Retina (tissue), 1 donor: Measurements from ENCODE around the gene ADORA1.

Experiments used
- DNase-seq: peaks from one replicate; pipeline ENCODE4 v3.0.0-alpha.2; 2016

ADORA1 gene

GRCh38 chr1:203161703-203162102 is 34.2 kb downstream of the ADORA1 start:
- no peak for DNase-seq

GRCh38 chr1:203162403-203162802 is 34.9 kb downstream of the ADORA1 start:
- no peak for DNase-seq

GRCh38 chr1:203163891-203164635 is 36.5 kb downstream of the ADORA1 start:
- no peak for DNase-seq

- no peak for DNase-seq
These were observed 37.7 kb downstream of the ADORA1 start for GRCh38 chr1:203165101-203165799.

GRCh38 chr1:203165800-203166161 is 38.3 kb downstream of the ADORA1 start:
- no peak for DNase-seq

GRCh38 chr1:203166192-203166940 is 38.8 kb downstream of the ADORA1 start:
- DNase-seq, result no peak

GRCh38 chr1:203167026-203167912 is 39.7 kb downstream of the ADORA1 start:
- DNase-seq, result no peak

- no peak for DNase-seq
These were observed 40.3 kb downstream of the ADORA1 start for GRCh38 chr1:203167913-203168200.

GRCh38 chr1:203168256-203168786 is 40.8 kb downstream of the ADORA1 start:
- no peak for DNase-seq

- DNase-seq, result no peak
These were observed 41.5 kb downstream of the ADORA1 start for GRCh38 chr1:203168991-203169390.

- DNase-seq, result no peak
These were observed 42.4 kb downstream of the ADORA1 start for GRCh38 chr1:203169770-203170520.

GRCh38 chr1:203170625-203171330 is 43.3 kb downstream of the ADORA1 start:
- DNase-seq, result no peak

GRCh38 chr1:203171341-203172183 is 44.0 kb downstream of the ADORA1 start:
- no peak for DNase-seq

- peak; percentile 49 for DNase-seq
These were observed 44.9 kb downstream of the ADORA1 start for GRCh38 chr1:203172184-203173010.

GRCh38 chr1:203173011-203173555 is 45.6 kb downstream of the ADORA1 start:
- DNase-seq, result no peak

GRCh38 chr1:203173566-203173965 is 46.0 kb downstream of the ADORA1 start:
- DNase-seq, result no peak

- DNase-seq, result no peak
These were observed 46.9 kb downstream of the ADORA1 start for GRCh38 chr1:203174324-203174985.

- DNase-seq, result no peak
These were observed 47.8 kb downstream of the ADORA1 start, which contains the start of gene MYBPH for GRCh38 chr1:203175237-203175826. MYBPH (minus strand) TSS chr1:203175826; CDS start chr1:203175755, 71 bp downstream.
